Activated B cell treated with CpG ODN at 0.5 μM for 24 hours (primary cell): ENCODE measurements around the gene VPS11. TPM values are rescaled to one million over a fixed set of nuclear protein-coding genes. Genes with fewer than 3 reads are reported as not detected.

ENCODE experiments used
- ATAC-seq: fragments of 200-7000 bp; cut with Tn5 transposase; one replicate; pipeline ENCODE4 v1.10.0; 2021; ENCODE audit warnings: low read depth, mild to moderate bottlenecking, moderate library complexity
- CTCF ChIA-PET: fragments of 350-600 bp; sonication (Branson Sonifier 250); formaldehyde crosslinking; loops from one replicate; lab custom pipeline; 2021; ENCODE audit warnings: antibody characterized with exemption; lab: Charles Lee
- POLR2A ChIA-PET: fragments of 350-600 bp; sonication (Branson Sonifier 250); formaldehyde crosslinking; loops from one replicate; lab custom pipeline; 2021; ENCODE audit warnings: antibody characterized with exemption; lab: Charles Lee
- DNase-seq: peaks from one replicate; pipeline ENCODE4 v3.0.0; 2022
- H3K27ac Mint-ChIP-seq: one replicate; pipeline ENCODE4 v1.8.0; 2020; ENCODE audit warnings: mixed read lengths
- H3K27me3 Mint-ChIP-seq: one replicate; pipeline ENCODE4 v1.8.0; 2021; ENCODE audit warnings: mixed read lengths
- H3K36me3 Mint-ChIP-seq: one replicate; pipeline ENCODE4 v1.8.0; 2021; ENCODE audit warnings: low read depth, mixed read lengths
- H3K4me1 Mint-ChIP-seq: one replicate; pipeline ENCODE4 v1.8.0; 2021; ENCODE audit warnings: mixed read lengths
- H3K4me3 Mint-ChIP-seq: one replicate; pipeline ENCODE4 v1.8.0; 2020; ENCODE audit warnings: mild to moderate bottlenecking, mixed read lengths
- H3K9me3 Mint-ChIP-seq: one replicate; pipeline ENCODE4 v1.8.0; 2020; ENCODE audit warnings: mixed read lengths
- intact Hi-C: fragments of 100-400 bp; cut with micrococcal nuclease; formaldehyde crosslinking; loops from one replicate; pipeline ENCODE4 v1.15.1; 2024
- total RNA-seq: library from RNA; stranded (reverse); gene quantifications from 2 replicates; pipeline ENCODE4 v1.2.3, GENCODE V29; 2022
- TF ChIP-seq, protein P1 (sequence below): fragments of 200-600 bp; IDR thresholded peaks from one replicate; pipeline ENCODE4 v1.8.0; 2022; ENCODE audit warnings: antibody characterized with exemption, mild to moderate bottlenecking

The VPS11 gene
- total RNA-seq, 1 donor from 2014 or later, result 53.6 TPM

- peaks cover 18% of the 10 kb centered on the region for H3K4me1 Mint-ChIP-seq
- TF ChIP-seq, protein P1, sequence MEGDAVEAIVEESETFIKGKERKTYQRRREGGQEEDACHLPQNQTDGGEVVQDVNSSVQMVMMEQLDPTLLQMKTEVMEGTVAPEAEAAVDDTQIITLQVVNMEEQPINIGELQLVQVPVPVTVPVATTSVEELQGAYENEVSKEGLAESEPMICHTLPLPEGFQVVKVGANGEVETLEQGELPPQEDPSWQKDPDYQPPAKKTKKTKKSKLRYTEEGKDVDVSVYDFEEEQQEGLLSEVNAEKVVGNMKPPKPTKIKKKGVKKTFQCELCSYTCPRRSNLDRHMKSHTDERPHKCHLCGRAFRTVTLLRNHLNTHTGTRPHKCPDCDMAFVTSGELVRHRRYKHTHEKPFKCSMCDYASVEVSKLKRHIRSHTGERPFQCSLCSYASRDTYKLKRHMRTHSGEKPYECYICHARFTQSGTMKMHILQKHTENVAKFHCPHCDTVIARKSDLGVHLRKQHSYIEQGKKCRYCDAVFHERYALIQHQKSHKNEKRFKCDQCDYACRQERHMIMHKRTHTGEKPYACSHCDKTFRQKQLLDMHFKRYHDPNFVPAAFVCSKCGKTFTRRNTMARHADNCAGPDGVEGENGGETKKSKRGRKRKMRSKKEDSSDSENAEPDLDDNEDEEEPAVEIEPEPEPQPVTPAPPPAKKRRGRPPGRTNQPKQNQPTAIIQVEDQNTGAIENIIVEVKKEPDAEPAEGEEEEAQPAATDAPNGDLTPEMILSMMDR, result no peak
- no peak overlapping the region for H3K4me3 Mint-ChIP-seq
- no peaks in the 10 kb centered on the region for H3K9me3 Mint-ChIP-seq
- ATAC-seq (no peak), DNase-seq (no peak)
- intact Hi-C loops, result no loop called here
- CTCF ChIA-PET, result no interaction called here
- H3K36me3 Mint-ChIP-seq, result peaks cover 45% of the 10 kb centered on the region
- POLR2A ChIA-PET, result no interaction called here
- no peak overlapping the region for H3K27ac Mint-ChIP-seq
- no peaks in the 10 kb centered on the region for H3K27me3 Mint-ChIP-seq
Observed at GRCh38 chr11:119113716-119114115, 46.1 kb downstream of the VPS11 start.

- TF ChIP-seq, protein P1, result no peak
- no peaks in the 10 kb centered on the region for H3K27me3 Mint-ChIP-seq
- ATAC-seq (no peak), DNase-seq (no peak)
- ChIA-PET CTCF (no interaction called here), POLR2A (no interaction called here)
- peaks cover 11% of the 10 kb centered on the region for H3K4me1 Mint-ChIP-seq
- H3K4me3 Mint-ChIP-seq, result no peak overlapping the region
- H3K9me3 Mint-ChIP-seq, result no peaks in the 10 kb centered on the region
- H3K27ac Mint-ChIP-seq, result no peak overlapping the region
- intact Hi-C loops, result no loop called here
- H3K36me3 Mint-ChIP-seq, result peaks cover 45% of the 10 kb centered on the region
Observed at GRCh38 chr11:119114351-119114750, 46.7 kb downstream of the VPS11 start.

DNA sequence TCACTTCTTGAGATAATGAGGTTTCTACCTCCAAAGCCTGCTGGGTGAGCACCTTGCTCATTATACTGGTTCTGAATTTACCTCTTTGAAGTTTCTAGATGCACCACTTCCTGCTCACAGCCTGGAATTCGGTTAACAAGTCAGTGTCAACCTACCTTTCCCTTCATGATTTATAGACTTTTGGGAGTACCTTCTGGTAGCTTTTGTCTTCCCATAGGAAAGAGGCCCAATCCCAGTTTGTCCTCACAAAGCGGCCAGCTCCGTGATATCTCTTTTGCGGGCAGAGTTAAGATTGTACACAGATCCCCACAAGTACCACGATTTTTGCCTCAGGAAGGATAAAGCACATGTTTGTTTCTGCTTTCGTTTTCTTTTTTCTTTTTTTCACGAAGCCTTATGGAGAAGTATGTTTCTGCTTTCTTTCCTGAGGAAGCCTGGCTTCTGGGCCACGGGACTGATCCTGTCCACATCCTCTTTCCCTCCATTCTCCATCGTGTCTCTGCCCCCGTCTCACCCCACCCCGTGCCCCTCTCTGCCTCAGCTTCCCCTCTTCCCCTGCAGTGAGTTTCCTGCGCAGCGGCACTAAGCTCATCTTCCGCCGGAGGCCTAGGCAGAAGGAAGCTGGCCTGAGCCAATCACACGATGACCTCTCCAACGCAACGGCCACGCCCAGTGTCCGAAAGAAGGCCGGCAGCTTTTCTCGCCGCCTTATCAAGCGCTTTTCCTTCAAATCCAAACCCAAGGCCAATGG lies 48.0 kb downstream of the VPS11 start:
- TF ChIP-seq, protein P1, result no peak
- Mint-ChIP-seq H3K4me3 (no peak overlapping the region), H3K27me3 (no peaks in the 10 kb centered on the region), H3K36me3 (peaks cover 44% of the 10 kb centered on the region), H3K4me1 (peaks cover 14% of the 10 kb centered on the region), H3K27ac (peak overlapping the region; percentile 43), H3K9me3 (no peaks in the 10 kb centered on the region)
- ChIA-PET CTCF (no interaction called here), POLR2A (interaction anchor here (0.8 kb wide), 1 partner anchor 21 kb away, joined by 3 read pairs; no protein-coding TSS in a partner anchor)
- ATAC-seq (no peak), DNase-seq (no peak)
- intact Hi-C loops, result no loop called here

GRCh38 chr11:119116235-119116594 lies 48.6 kb downstream of the VPS11 start:
- CTCF ChIA-PET, result no interaction called here
- Mint-ChIP-seq H3K27ac (no peak overlapping the region), H3K9me3 (no peaks in the 10 kb centered on the region), H3K4me3 (no peak overlapping the region), H3K36me3 (peaks cover 40% of the 10 kb centered on the region), H3K4me1 (peaks cover 19% of the 10 kb centered on the region), H3K27me3 (no peaks in the 10 kb centered on the region)
- intact Hi-C loops, result no loop called here
- DNase-seq (no peak), ATAC-seq (no peak)
- POLR2A ChIA-PET, result interaction anchor here (0.8 kb wide), 1 partner anchor 22 kb away, joined by 3 read pairs; no protein-coding TSS in a partner anchor
- TF ChIP-seq, protein P1, result no peak

DNA sequence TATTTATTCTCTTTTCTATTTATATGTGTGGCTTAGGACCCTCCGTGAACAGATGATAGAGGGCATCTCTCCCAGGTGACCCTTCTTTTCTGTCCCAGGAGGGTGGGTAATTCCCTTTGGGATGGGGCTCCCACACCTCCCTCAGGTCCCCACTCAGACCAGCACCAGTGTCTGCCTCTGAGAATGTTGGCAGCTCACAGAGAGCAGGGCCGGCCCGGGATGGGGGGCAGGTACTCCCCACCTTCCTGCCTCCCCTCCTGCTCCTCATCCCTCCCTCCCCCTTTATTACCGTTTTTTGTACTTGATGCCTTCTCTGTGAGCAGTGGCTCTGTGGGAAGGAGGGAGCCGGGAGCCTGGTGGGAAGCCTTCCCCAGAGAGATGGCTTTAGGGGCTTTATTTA lies 49.0 kb downstream of the VPS11 start:
- Mint-ChIP-seq H3K9me3 (no peaks in the 10 kb centered on the region), H3K4me1 (peaks cover 21% of the 10 kb centered on the region), H3K27ac (no peak overlapping the region), H3K4me3 (no peak overlapping the region), H3K36me3 (peaks cover 40% of the 10 kb centered on the region), H3K27me3 (no peaks in the 10 kb centered on the region)
- ATAC-seq (no peak), DNase-seq (no peak)
- ChIA-PET CTCF (no interaction called here), POLR2A (interaction anchor here (0.8 kb wide), 1 partner anchor 22 kb away, joined by 3 read pairs; no protein-coding TSS in a partner anchor)
- intact Hi-C loops, result no loop called here
- TF ChIP-seq, protein P1, result no peak
